KG1 (cell line): Measurements from ENCODE around the gene MARCHF9.

Source experiments
- DNase-seq: peaks from one replicate; lab custom pipeline; 2025; lab: John Stamatoyannopoulos, UW

Gene MARCHF9

DNA sequence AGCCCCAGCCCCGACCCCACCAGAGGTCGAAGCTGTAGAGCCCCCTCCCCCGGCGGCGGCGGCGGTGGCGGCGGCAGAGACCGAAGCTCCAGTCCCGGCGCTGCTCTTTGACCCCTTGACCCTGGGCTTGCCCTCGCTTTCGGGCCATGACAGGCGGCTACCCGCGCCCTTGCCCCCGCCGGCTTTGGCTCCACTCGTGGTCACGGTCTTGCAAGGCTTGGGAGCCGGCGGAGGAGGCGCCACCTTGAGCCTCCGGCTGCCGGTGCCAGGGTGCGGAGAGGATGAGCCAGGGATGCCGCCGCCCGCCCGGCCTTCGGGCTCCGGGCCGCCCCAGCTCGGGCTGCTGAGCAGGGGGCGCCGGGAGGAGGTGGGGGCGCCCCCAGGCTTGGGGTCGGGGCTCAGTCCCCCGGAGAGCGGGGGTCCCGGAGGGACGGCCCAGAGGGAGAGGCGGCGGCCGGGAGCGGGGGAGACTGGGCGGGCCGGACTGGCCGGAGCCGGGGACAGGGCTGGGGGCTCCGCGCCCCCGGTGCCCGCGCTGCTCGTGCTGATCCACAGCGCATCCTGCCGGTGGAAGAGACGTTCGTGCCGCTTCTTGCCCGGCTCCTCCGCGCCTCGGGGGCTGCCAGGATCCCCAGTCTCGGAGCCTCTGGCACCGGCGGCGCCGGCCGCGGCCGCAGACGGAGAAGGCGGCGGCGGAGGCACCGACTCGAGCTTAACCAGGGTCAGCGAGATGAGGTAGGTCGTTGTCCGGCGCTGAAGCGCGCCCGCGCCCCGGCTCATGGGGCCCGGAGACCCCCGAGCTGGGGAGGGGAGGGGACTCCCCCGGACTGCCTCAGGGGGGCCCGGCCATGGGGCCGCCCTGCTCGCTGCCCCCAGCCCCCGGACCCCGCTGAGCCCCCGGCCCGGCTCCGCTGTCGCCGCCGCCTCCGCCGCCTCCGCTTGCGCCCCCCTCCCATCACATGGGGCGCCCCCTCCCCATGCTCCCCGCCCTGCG, 17.1 kb upstream of the MARCHF9 start:
- no peak for DNase-seq

DNA sequence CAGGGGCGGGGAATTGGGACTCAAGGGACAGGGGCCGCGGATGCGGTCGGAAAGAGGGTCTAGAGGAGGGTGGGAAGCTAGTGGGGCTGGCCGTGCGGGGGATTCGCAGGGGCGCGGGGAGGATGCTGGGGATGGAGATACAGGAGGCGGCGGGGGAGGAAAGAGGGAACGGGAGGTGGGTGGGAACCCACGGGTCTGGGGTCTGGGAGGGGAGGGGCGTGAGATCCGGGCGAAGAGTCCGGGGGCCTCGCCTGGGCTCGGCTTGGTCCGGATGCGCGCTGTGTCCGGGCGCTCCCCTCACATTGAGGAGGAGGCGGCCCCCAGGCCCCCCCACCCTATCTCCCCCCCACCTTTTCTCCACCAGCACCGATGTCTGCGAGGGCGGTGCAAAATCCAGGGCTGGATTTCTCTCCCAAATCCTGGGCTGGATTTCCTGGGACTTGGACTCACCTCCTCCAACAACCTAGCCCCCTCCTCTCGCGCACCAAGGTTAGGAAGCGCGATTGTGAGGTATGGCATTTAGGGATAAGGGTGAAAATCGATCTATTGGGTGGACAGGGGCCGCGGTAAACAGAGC, 16.2 kb upstream of the MARCHF9 start, which contains the start of gene AGAP2:
Gene AGAP2, minus strand, starts transcription at position 82 of the 577 bp plus-strand sequence. CDS start 496 bp downstream, outside the sequence.
- DNase-seq = no peak

DNA sequence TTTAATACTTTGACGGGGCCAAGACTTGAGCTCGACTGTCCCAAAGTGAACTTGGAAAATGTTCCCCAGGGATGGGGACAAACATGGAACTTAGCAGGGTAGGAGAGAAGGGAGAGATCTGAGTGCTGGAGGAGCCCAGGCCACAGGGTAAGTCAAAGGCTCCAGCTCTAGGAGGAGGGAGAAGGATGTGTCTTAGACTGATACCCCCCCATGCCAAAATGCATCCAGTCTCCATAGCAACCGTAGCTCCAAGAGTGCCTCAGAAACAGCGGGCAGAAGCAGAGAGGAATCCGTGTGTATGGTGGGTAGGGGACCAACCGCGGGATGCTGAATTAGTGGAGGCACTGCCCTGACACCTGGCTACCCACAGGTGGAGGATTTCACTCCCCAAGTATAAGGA, 15.5 kb upstream of the MARCHF9 start:
- no peak for DNase-seq

DNA sequence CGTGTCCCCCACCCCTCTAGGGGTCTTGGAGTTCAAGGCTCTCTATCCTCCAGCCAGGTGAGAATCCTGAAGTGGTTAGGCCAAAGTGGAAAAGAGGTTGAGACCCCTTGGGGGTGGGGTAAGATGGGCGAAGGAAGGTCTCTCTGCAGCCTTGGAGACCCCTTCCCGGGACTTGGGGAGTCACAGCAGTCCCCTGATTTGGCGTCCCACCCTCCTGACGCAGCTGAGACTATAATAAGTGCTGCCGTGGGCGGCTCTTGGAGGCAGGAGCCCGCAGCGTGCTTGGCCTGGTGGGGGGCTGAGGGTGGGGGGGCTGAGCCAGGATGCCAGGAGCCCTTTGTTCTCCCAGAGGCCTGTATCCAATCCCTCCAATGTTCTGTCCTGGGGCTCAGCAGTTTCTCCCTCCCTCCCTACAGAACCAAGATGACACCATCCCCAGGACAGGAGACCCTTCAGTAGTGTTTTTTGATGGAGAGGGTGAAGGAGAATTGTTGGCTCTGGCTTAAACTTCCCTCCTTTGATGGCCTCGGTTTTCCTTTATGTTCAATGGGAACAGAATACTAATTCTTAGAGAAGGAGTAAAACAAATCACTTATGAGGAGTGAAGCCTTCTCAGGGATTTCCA, 14.9 kb upstream of the MARCHF9 start:
- DNase-seq = no peak

DNA sequence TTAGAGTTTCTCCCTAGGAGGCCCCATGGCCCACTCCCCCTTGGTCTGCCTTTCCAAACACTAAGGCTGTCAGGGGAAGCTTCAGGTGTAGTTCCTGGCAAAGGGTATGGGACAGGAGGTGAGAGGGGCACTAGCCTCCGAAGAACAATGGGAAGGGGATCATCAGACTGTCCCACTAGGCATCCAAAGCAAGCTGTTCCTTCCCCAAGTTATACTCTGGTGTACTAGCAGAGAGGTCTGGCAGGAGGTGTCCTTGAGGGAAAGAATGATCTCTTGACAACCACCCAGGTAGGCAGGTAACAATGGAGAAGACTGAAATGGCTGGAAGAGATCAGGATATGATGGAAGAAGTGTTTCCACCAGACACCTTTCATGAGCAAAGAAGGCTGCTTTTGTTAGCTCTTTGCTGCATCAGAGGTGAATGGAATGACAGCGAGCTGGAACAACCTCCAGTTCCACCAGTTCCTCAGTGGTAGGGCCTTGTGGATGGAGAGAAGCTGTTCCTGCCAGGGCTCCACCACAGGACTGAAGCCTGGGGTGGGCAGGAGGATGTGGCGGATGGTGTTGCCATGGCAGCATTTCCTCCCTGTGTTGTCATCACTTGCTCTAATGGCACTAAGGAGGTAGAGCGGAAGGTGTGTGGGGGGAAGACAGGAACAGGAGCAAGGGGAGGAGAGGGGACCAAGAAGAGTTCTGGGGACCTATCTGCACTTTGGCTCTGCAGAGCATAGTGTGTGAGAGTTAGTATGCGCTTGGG, 14.1 kb upstream of the MARCHF9 start:
- no peak for DNase-seq

DNA sequence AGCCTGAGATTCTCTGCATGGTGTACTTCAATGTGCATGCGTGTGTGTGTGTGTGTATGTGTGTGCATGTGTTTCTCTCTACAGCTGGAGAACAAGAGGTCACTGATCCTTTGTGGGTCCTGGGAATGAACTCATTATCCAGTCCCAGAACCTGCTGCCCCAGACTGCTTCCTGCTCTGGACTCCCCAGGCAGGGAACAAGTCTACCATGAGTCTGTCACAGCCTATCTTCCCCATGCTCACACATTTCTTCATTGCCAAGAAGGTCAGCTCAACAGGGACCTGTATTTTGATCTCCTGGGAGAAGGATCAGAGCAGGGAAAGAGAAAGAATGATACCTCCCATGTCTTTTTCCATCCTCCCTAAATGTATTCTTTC, 13.5 kb upstream of the MARCHF9 start:
- DNase-seq = no peak

DNA sequence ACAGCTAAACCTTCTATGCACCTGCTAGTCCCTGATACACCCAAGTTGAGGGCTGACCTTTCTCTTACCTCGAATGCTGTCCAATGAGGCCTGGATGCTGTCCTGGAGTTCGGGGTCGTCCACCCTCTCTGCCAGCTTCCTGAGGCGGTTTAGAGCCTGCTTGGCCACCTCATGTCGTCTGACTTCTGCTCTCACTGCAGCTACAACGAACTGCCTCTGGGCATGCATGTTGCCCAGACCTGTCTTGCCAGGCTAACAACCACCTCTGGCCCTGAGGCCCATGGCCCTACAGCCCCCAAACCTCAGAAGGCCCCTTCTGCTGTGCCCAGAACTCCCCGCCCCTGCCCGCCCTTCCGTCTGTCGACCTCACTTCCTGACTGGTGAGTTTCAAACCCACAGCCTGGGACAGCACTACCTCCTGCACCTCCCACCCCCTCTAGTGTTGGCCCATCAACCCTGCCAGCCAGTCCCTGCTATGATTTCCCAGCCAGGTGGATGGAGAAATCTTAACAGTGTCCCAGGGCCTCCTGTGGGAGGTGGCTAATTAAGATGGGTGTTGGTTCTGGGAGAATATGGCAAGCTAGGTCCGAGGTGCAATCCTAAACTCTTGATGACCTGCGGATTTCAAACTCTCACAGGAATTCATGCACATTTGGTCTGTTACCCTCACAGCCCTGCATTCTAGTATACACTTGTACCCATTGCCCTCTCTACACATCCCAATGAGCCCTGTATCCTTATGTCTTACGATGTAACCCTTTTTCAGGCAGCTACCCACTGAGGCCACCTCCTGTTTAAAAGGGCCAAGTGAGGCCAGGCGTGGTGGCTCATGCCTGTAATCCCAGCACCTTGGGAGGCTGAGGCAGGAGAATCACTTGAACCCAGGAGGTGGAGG, 12.8 kb upstream of the MARCHF9 start:
- DNase-seq = no peak

DNA sequence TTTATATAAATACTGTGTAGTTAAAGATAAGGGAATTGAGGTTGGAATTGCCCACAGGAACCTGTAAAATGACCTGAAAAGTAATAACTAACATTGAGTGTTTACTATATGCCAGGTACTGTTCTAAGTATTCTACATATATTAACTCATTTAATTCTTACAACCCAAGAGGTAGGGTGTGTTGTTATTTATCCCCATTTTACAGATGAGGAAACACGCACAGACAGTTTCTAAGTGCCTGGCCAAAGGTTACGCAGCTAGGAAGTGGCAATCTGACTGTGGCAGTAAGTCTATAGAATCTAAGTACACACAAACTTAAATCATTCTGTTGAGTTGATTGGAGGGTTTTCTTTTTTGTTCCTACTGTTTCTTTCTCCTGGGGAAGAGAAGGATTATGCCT, 11.1 kb upstream of the MARCHF9 start:
- no peak for DNase-seq

DNA sequence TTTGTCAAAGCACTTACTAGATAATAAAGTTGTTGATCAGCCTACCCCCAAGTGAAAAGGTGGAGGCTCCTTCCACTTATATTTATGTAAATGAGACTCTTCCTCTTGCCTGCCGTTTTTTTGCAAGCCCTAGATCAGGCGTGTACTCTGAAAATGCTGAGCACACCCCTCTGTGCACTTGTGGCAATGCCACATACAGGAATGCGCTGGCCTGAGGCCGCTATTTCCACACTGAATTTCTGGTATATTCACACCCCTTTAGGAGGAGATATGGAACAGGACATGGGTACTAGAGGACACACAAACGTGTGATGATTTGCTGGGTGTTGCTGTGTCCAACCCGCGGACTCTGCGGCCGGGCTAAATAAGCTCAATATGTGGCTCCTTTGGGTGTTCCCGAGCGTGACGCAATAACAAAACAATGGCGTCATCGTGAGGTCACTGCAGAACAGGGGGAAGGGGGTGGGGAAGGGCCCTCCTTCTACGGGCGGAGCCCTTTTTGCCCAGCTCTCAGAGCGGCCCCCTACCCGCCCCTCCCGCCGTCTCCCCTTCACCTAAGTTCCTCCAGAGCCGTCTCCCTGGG, 10.6 kb upstream of the MARCHF9 start:
- DNase-seq = peak; percentile 67

DNA sequence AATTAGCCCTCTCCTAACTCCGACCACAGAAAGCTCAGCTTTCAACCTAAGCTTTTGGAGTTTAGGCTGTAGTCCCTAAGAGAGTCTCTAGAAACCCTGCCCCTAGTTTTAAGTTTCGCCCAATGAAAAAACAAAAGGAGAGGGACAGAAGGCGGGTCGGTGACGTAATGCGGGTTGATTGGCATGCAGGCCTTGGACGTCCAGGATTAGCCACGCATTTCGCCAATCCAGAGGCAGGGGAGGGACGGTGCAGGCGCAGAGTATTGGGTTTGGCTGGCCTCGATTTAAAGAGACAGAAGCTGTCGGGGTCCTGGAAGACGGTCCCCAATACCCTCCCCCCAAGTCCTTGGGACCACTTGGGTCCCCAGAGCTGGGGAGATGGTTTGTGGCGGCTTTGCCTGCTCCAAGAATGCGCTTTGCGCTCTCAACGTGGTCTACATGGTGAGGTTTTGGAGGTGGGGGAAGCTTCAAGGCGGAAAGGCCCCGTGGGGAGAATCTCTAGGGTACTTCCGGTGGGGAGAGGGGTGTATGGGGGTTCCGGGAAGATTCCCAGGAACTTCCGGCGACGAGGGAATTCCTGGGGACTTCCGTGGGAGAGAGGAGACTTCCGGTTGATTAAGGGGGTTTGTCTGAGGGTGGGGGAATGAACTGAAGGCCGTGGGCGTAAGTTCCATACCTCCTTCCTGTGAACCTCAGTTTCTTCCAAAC, 10.0 kb upstream of the MARCHF9 start, which contains the start of gene TSPAN31:
Gene TSPAN31, plus strand, starts transcription at position 263 of the 708 bp plus-strand sequence. Its CDS starts 116 bp downstream, at position 379.
- DNase-seq = peak; percentile 83

DNA sequence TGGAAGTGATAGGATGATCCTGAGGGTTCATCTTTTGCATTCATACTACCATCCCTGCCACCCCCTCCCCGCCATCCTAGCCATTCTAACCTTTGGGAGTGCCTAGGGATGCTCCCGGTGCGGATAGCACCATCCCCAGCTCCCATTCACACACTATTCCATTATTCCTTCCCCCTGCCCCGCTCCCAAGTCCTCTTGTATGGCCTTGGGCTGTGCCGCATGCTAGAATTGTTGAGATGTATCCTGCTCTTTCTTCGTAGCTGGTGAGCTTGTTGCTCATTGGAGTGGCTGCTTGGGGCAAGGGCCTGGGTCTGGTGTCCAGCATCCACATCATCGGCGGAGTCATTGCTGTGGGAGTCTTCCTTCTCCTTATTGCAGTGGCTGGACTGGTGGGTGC, 9.4 kb upstream of the MARCHF9 start:
- DNase-seq = no peak

DNA sequence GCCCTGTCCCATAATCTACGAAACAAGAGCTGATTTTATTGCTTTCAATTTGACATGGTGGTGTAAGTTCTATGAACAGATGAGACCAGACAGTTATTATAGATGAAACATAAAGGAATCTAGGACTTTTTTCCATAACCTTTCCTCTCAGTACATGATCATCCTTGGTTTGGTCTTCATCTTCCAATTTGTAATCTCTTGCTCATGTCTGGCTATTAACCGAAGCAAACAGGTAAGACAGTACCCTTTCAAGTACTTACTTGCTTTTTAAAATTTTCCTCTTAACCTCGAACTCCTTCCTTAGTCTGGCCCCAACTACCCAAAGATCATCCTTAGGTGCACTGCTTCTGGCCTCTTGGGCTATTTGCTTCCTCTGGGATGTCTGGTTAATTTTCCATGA, 8.9 kb upstream of the MARCHF9 start:
- no peak for DNase-seq

DNA sequence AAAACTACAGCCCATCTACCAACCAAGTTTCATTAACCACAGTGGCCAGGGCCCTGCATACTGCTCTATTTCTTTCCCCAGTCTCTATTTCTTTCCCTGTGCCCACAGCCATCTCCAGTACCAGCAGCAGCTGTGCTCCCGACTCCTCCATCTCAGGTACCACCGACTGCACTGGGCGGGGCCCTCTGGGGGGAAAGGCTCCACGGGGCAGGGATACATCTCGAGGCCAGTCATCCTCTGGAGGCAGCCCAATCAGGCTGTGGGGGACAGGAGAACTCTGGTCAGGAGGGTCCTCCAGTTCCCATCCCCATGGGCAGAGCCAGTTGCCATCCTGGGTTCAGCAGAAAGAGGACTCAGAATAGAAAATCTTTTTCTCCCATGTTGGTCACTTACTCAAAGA, 5.8 kb upstream of the MARCHF9 start:
- DNase-seq = no peak

DNA sequence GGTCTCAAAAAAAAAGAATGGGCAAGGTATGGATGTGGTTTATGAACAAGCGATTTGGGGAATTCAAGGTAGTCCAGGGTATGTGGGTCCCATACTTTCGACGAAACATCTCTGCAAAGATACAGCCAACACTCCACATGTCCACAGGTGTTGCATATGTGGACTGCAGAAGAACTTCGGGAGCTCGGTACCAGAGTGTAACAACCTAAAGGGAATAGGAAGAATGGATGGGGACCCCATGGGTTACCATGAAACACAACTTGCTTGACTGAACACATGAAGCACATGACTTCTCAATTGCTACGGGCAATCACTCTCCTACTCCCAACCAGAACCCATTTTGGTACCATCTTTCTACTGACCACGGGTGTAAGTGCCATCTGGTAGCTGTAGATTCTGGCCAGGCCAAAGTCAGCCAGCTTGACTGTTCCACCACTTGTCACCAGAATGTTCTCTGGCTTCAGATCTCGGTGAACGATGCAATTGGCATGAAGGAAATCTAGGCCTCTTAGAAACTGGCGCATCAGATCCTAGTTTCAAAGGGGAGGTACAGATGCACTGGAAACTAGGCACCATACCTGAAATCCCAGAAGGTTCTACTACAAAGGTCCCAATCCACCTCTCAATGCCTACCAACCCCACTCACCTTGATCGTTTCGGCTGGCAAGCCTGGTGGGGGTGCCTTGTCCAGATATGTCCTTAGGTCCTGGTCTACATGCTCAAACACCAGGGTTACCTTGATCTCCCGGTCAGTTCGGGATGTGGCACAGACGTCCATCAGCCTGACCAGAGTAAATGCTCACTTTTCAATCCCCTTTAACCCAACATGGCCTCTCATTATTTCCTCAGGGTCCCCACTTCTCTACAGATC, 4.1 kb upstream of the MARCHF9 start:
- DNase-seq = no peak

DNA sequence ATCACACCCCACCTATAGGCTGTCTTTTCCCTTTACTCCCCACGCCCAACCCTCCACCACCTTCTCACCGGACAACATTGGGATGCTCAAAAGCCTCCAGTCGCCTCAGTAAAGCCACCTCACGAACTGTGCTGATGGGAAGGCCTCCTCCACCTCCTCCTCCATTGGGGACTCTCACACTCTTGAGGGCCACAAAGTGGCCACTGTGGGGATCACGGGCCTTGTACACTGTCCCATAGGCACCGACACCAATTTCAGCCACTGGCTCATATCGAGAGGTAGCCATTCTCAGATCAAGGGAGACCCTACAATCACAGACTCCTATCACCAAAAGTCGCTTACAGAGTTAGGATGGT, 3.5 kb upstream of the MARCHF9 start:
- DNase-seq = no peak

DNA sequence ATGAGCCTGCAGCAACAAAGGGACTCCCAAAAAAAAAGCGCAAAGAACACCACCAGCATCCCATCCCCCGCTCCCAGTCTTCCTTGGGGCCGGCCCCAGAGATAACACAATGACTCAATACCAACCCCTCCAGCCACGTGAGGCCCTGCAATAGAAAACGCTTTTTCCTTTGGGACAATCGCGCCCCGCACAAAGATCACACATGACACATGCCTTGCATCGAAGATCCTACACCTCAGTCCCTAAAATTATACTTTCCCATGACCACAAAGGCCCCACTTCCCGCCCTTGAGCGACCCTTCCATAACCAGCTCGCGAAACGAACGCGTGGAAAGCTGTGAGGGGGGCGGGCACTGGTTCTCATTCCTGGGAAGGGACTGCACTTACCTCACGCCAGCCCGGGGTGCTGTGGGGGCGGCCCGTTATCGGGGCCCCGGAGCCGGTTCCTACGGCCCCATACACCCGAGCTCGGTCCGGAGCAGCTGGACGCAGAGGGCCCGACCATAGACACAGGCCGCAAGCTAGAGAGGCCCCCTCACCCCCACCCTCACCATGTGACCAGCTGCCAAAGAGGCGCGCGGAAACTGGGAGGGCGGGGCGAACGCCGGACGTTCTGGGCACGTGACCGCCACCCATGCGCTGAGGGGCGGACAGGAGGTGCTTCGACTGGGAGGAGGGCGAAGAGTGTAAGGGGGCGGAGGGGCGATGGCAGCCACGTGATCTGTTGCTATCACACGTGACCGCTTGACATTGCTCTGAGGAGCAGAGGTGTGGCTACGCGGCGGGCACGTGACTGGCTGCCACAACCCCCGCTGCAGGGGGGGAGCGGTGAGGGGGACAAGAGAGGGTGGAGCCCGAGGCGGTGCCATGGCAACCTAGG, 2.9 kb upstream of the MARCHF9 start, which contains the start of gene CDK4:
Gene CDK4, minus strand, starts transcription at position 523 of the 880 bp plus-strand sequence. CDS start 593 bp downstream, outside the sequence.
- DNase-seq = peak; percentile 75

DNA sequence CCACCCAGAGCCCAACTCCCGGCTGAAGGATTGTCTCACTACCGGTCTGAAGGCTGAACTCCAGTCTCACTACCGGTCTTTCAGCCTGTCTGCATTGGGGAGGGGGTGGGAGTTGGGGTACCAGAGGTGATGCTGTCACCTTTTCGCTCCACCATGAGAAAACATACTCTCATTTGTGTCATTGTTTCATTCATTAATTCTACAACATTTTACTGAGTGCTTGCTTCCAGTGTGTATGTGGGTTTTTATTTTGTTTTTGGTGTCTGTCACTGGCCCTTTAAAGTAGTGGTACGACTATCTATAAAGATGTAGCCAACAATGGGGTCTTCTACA, 2.3 kb upstream of the MARCHF9 start:
- no peak for DNase-seq

DNA sequence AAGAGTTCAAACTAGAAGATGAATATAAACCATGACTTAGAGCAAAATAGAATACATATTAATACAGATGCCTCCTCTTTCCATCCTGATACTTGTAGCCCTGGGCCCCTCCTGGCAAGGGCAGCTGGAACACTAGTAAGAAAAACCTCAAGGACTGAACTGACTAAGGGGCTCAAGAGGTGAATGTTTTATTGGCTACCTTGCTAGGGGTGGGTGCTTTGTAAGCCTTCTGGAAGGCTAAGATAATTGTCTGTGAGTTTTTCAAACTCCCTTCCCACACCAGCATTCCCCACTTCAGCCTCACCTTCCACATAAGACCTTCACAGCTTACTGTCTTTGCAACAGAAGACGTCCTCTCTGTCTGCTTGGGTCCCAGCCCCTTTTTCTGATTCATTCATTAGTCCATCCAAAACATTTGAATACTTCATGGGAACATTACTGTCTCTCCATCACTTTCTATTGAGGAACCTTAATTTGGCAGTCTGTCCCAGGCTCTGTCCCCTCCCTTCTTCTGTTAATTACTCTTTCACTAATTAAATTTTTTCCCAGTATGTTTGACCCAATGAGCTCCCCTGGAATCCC, 1.1 kb upstream of the MARCHF9 start:
- no peak for DNase-seq
